ENCODE results near the gene LRWD1.
"Not testable (repeated sequence)": the region's sequence is repeated elsewhere in the genome, so short reads cannot be mapped to it uniquely, and the experiment has no call there.

DNA sequence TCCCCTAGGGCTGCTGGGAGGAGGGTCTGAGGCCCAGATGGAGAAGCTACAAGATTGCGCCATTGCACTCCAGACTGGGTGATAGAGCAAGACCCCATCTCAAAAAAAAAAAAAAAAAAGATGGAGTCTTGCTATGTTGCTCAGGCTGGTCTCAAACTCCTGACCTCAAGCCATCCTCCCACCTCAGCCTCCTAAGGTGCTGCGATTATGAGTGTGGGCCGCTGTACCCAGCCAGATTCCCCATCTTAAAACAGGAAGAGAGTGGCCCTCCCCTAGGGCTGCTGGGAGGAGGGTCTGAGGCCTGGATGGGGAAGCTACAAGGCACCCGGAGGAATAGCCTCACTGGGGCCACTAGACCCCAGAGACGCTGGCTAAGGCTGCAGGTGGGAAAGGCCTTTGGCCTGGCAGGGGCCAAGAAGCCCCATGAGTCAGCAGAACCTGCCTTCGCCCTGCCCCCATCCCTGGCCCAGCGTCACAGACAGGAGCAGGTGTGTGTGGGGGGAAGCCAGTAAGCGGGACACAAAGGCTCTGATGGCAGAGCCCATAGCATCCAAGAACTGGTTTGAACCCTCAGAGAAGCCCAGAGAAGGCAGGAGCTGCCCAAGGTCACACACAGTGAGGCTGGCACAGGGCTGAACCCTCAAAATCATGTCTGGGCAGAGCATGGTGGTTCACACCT is 42.8 kb downstream of the LRWD1 start:
- TF ChIP-seq, protein P1, sequence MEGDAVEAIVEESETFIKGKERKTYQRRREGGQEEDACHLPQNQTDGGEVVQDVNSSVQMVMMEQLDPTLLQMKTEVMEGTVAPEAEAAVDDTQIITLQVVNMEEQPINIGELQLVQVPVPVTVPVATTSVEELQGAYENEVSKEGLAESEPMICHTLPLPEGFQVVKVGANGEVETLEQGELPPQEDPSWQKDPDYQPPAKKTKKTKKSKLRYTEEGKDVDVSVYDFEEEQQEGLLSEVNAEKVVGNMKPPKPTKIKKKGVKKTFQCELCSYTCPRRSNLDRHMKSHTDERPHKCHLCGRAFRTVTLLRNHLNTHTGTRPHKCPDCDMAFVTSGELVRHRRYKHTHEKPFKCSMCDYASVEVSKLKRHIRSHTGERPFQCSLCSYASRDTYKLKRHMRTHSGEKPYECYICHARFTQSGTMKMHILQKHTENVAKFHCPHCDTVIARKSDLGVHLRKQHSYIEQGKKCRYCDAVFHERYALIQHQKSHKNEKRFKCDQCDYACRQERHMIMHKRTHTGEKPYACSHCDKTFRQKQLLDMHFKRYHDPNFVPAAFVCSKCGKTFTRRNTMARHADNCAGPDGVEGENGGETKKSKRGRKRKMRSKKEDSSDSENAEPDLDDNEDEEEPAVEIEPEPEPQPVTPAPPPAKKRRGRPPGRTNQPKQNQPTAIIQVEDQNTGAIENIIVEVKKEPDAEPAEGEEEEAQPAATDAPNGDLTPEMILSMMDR (IDR thresholded peaks at IDR 0.05 in 2 of 3, conservative IDR thresholded peaks at IDR 0.05 in 1 of 3; ENCODE audit: borderline replicate concordance in 1 of 3, insufficient read depth in 1 of 3, low read depth in 2 of 3, low read length in 2 of 3): not testable (repeated sequence)
- not testable (repeated sequence) for TF ChIP-seq SRF (IDR thresholded peaks at IDR 0.05; ENCODE audit: low read depth); YY1 (IDR thresholded peaks at IDR 0.05; ENCODE audit: extremely low read depth, insufficient replicate concordance, low read depth, low read length); POLR2A (IDR thresholded peaks at IDR 0.05; ENCODE audit: borderline replicate concordance, extremely low read depth, insufficient read depth, insufficient read length); EZH2 (IDR thresholded peaks at IDR 0.05); SP1 (IDR thresholded peaks at IDR 0.05; ENCODE audit: low read depth); SIN3A (IDR thresholded peaks at IDR 0.05; ENCODE audit: low read depth); EGR1 (IDR thresholded peaks at IDR 0.05; ENCODE audit: low read depth); CEBPB (IDR thresholded peaks at IDR 0.05; ENCODE audit: low read depth); EZH2phosphoT487 (IDR thresholded peaks at IDR 0.05; ENCODE audit: borderline replicate concordance); ELF1 (IDR thresholded peaks at IDR 0.05; ENCODE audit: borderline replicate concordance, low read depth)
- TF ChIP-seq, protein P2, sequence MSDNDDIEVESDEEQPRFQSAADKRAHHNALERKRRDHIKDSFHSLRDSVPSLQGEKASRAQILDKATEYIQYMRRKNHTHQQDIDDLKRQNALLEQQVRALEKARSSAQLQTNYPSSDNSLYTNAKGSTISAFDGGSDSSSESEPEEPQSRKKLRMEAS (IDR thresholded peaks at IDR 0.05): not testable (repeated sequence)
- TF ChIP-seq, protein P3, sequence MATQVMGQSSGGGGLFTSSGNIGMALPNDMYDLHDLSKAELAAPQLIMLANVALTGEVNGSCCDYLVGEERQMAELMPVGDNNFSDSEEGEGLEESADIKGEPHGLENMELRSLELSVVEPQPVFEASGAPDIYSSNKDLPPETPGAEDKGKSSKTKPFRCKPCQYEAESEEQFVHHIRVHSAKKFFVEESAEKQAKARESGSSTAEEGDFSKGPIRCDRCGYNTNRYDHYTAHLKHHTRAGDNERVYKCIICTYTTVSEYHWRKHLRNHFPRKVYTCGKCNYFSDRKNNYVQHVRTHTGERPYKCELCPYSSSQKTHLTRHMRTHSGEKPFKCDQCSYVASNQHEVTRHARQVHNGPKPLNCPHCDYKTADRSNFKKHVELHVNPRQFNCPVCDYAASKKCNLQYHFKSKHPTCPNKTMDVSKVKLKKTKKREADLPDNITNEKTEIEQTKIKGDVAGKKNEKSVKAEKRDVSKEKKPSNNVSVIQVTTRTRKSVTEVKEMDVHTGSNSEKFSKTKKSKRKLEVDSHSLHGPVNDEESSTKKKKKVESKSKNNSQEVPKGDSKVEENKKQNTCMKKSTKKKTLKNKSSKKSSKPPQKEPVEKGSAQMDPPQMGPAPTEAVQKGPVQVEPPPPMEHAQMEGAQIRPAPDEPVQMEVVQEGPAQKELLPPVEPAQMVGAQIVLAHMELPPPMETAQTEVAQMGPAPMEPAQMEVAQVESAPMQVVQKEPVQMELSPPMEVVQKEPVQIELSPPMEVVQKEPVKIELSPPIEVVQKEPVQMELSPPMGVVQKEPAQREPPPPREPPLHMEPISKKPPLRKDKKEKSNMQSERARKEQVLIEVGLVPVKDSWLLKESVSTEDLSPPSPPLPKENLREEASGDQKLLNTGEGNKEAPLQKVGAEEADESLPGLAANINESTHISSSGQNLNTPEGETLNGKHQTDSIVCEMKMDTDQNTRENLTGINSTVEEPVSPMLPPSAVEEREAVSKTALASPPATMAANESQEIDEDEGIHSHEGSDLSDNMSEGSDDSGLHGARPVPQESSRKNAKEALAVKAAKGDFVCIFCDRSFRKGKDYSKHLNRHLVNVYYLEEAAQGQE (IDR thresholded peaks at IDR 0.05; ENCODE audit: low read depth): not testable (repeated sequence)
- TF ChIP-seq, protein P4, sequence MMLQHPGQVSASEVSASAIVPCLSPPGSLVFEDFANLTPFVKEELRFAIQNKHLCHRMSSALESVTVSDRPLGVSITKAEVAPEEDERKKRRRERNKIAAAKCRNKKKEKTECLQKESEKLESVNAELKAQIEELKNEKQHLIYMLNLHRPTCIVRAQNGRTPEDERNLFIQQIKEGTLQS (IDR thresholded peaks at IDR 0.05): not testable (repeated sequence)

All from HCT116 (cell line).